GM18861 (cell line): ENCODE measurements around the gene AOAH.
"Not testable (repeated sequence)": the region's sequence is repeated elsewhere in the genome, so short reads cannot be mapped to it uniquely, and the experiment has no call there.

Experiments
- ATAC-seq: cut with Tn5 transposase; IDR thresholded peaks from one replicate; pipeline ENCODE4 v1.9.1; 2021; ENCODE audit not compliant: unreplicated experiment

The AOAH gene

GRCh38 chr7:36521133-36521532, 203.2 kb downstream of the AOAH start:
- no peak for ATAC-seq

- ATAC-seq, result no peak
Measured at GRCh38 chr7:36515847-36516246, 208.4 kb downstream of the AOAH start.

- no peak for ATAC-seq
Measured at GRCh38 chr7:36514289-36515243, 209.7 kb downstream of the AOAH start.

- ATAC-seq, result no peak
Measured at GRCh38 chr7:36513393-36513792, 210.9 kb downstream of the AOAH start.

- ATAC-seq, result no peak
Measured at GRCh38 chr7:36512616-36513015, 211.7 kb downstream of the AOAH start.

GRCh38 chr7:36509962-36510361, 214.3 kb downstream of the AOAH start:
- no peak for ATAC-seq

GRCh38 chr7:36507475-36508440, 216.5 kb downstream of the AOAH start:
- no peak for ATAC-seq

GRCh38 chr7:36506820-36507219, 217.5 kb downstream of the AOAH start:
- ATAC-seq, result no peak

GRCh38 chr7:36506130-36506798, 218.0 kb downstream of the AOAH start:
- no peak for ATAC-seq

GRCh38 chr7:36504617-36505016, 219.7 kb downstream of the AOAH start:
- not testable (repeated sequence) for ATAC-seq

DNA sequence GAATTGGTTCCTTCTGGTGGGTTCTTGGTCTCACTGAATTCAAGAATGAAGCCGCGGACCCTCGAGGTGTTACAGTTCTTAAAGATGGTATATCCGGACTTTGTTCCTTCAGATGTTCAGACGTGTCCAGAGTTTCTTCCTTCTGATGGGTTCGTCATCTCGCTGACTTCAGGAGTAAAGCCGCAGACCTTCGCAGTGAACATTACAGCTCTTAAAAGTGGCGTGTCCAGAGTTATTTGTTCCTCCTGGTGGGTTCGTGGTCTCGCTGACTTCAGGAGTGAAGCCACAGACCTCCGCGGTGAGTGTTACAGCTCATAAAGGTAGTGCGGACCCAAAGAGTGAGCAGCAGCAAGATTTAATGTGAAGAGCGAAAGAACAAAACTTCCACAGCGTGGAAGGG, 220.1 kb downstream of the AOAH start:
- not testable (repeated sequence) for ATAC-seq

- no peak for ATAC-seq
Measured at GRCh38 chr7:36497775-36498174, 226.5 kb downstream of the AOAH start.

- ATAC-seq, result not testable (repeated sequence)
Measured at GRCh38 chr7:36497176-36497575, 227.1 kb downstream of the AOAH start.

DNA sequence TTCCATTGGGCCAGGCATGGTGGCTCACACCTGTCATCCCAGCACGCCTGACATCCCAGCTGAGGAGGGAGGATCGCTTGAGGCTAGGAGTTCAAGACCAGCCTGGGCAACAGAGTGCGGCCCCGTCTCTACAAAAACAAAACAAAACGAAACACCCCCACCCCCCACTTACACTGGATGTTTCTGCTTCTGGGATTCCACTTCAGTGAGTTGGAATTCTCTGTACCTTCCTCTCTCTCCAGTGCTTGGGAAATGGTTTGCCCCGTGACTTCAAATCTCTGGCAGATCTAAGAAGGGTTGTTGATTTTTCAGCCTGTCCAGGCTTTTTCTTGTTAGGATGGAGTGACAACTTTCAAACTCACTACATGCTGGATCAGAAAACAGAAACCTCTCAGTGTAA, 227.7 kb downstream of the AOAH start:
- ATAC-seq, result no peak

DNA sequence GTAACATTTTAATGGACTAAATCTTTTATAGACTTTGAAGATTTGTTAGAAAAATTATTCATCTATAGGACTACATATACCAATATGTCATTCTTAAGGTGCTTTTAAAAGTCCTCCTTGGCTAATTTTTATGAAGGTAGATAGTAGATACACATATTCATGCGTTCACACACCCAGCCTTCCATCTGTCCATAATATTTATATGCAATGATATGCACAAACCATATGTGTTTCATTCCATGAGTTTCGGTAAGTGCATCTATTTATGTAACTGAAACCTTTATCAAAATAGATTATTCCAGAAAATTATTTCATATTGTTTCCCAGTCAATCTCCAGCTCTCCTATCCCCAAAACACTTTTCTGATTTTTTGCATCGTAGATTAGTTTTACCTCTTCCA, 233.0 kb downstream of the AOAH start:
- ATAC-seq, result no peak

GRCh38 chr7:36490419-36490830, 233.9 kb downstream of the AOAH start:
- no peak for ATAC-seq

GRCh38 chr7:36488672-36489071, 235.6 kb downstream of the AOAH start:
- not testable (repeated sequence) for ATAC-seq

GRCh38 chr7:36487756-36488336, 236.4 kb downstream of the AOAH start:
- ATAC-seq, result no peak

- ATAC-seq, result no peak
Measured at GRCh38 chr7:36486336-36486735, 238.0 kb downstream of the AOAH start.

GRCh38 chr7:36484265-36484664, 240.0 kb downstream of the AOAH start:
- ATAC-seq, result no peak

DNA sequence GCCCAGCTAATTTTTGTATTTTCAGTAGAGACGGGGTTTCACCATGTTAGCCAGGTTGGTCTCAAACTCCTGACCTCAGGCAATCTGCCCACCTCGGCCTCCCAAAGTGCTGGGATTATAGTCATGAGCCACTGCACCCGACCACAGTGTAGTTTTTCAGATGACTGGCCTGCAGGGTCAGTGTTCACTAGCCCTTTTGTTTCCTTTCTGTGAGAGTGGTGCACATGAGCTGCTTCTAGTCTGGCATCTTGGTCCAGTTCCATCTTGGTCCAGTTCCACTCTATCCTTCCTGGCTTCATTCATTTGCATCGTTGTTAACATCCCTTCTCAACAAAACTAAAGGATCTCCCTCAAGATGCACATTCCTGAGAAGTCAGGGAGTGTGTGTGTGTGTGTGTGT, 240.4 kb downstream of the AOAH start:
- ATAC-seq, result not testable (repeated sequence)
